ENCODE data around the gene MFGE8. TPM values are rescaled to one million over a fixed set of nuclear protein-coding genes. Genes with fewer than 3 reads are reported as not detected.

The MFGE8 gene
- total and polyA plus RNA-seq, 4 experiments from 2014 or later, result 5.1 to 102 (median 52.9) TPM

GRCh38 chr15:88849376-88850072 is 63.7 kb downstream of the MFGE8 start:
- peaks cover 3 to 9% of the 10 kb centered on the region in 2 donors for H3K36me3 Mint-ChIP-seq
- Histone ChIP-seq H3K9me3 (ENCODE audit: control insufficient read depth in 1 of 2, low read length in 2 of 2) (peaks cover 0 to 5% of the 10 kb centered on the region in 2 donors), H3K4me1 (ENCODE audit: insufficient read depth, low read length) (no peaks in the 10 kb centered on the region), H3K27me3 (ENCODE audit: insufficient read depth, low read length) (no peaks in the 10 kb centered on the region), H3K4me3 (ENCODE audit: low read length in 2 of 2) (no peak overlapping the region), H3K36me3 (ENCODE audit: insufficient read depth, low read length) (no peaks in the 10 kb centered on the region), H3K27ac (ENCODE audit: low read depth, low read length) (no peak overlapping the region)
- peaks cover 5 to 7% of the 10 kb centered on the region in 2 donors for H3K27me3 Mint-ChIP-seq
- no peaks in the 10 kb centered on the region for H3K4me1 Mint-ChIP-seq
- ChIA-PET POLR2A (ENCODE audit: partially characterized antibody) (no interaction called here), CTCF (ENCODE audit: partially characterized antibody) (no interaction called here)
- intact Hi-C loops (cut with micrococcal nuclease), result no loop called here
- H3K9me3 Mint-ChIP-seq, result peaks cover 0 to 17% (median 11%) of the 10 kb centered on the region in 8 donors
- DNase-seq, result no peak
- H3K27ac Mint-ChIP-seq, result no peak overlapping the region
- no peak overlapping the region for H3K4me3 Mint-ChIP-seq

Other genes with a start within 250 kb of the MFGE8 start
- not detected for gene ACAN, start 109.9 kb downstream of the MFGE8 start, total RNA-seq
- under 1 TPM in 1 of 2 donors, not detected in 1; 0.02 TPM for gene ACAN, start 109.9 kb downstream of the MFGE8 start, polyA plus RNA-seq
- gene HAPLN3, start 17.8 kb downstream of the MFGE8 start, total RNA-seq, result 100 to 1,000 TPM; 124 to 126 TPM
- 10 to 100 TPM; 40.7 to 44.7 TPM for gene HAPLN3, start 17.8 kb downstream of the MFGE8 start, polyA plus RNA-seq
- 10 to 100 TPM; 65.4 to 68.9 TPM for gene ABHD2, start 175.1 kb upstream of the MFGE8 start, total RNA-seq
- 10 to 100 TPM; 12.7 to 27.8 TPM for gene ABHD2, start 175.1 kb upstream of the MFGE8 start, polyA plus RNA-seq